Transverse colon (tissue), 3 donors: ENCODE results near the gene RAG2.

Source experiments
- EP300 ChIP-seq: sonication (generic); formaldehyde crosslinking; IDR thresholded peaks from one replicate; pipeline ENCODE4 v1.6.1; 2017; ENCODE audit warnings: antibody characterized with exemption, low read depth
- POLR2A ChIP-seq: fragments of 450-650 bp; IDR thresholded peaks from one replicate; pipeline ENCODE4 v1.6.1; 2016; ENCODE audit warnings: antibody characterized with exemption, mild to moderate bottlenecking, moderate library complexity
- TF ChIP-seq, protein P1 (sequence below), 5 experiments: fragments of 200-600 bp in 3 of 5; fragments of 450-650 bp in 2 of 5; sonication (generic) in 3 of 5; IDR thresholded peaks; 1 replicate in 2 of 5; 2 replicates in 3 of 5; pipeline ENCODE4 v1.5.1; 2016 to 2017; ENCODE audit warnings: antibody characterized with exemption in 5 of 5, inconsistent platforms in 3 of 5, mild to moderate bottlenecking in 2 of 5, moderate library complexity in 1 of 5

DNA sequence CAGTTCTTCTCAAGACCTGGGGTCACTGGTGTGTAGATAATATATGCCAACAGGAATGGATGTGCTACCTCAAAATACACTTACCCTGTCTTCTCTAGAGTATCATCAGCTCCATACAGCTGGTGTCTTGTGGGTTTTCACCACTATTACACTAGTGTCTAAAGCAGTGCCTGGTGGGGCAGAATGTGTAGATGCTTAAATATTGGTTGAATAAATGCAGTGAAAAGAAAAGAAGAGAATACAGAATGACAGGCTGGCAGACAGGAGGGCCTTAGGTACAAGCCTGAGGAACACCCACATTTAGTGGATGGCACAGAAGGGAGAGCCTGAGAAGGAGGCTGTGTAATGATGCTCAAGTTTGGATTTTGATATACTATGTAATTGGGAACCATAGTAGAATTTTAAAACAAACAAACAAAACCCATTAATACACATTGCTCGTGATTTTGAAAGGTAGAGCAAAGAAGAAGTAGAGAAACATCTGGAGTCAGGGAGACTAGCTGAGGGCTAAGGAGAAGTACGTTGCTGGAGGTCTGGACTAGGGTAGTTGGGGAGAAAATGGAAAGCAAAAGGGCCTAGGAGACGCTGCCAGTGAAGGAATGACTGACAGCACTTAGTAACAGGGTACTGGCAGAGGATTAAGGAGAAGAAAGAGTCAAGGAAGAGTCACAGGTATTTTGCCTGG is 20.5 kb upstream of the RAG2 start:
- TF ChIP-seq, protein P1, sequence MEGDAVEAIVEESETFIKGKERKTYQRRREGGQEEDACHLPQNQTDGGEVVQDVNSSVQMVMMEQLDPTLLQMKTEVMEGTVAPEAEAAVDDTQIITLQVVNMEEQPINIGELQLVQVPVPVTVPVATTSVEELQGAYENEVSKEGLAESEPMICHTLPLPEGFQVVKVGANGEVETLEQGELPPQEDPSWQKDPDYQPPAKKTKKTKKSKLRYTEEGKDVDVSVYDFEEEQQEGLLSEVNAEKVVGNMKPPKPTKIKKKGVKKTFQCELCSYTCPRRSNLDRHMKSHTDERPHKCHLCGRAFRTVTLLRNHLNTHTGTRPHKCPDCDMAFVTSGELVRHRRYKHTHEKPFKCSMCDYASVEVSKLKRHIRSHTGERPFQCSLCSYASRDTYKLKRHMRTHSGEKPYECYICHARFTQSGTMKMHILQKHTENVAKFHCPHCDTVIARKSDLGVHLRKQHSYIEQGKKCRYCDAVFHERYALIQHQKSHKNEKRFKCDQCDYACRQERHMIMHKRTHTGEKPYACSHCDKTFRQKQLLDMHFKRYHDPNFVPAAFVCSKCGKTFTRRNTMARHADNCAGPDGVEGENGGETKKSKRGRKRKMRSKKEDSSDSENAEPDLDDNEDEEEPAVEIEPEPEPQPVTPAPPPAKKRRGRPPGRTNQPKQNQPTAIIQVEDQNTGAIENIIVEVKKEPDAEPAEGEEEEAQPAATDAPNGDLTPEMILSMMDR (IDR thresholded peaks at IDR 0.05): no peak
- TF ChIP-seq POLR2A (no peak), EP300 (no peak)
